Measurements from ENCODE around the gene HSPA9.

HSPA9 gene

GRCh38 chr5:138575194-138576015 is at the start of gene HSPA9:
Gene HSPA9 (minus strand): TSS chr5:138575401. CDS start chr5:138575318, 83 bp downstream.
- DNase-seq: peak; percentile 88

- DNase-seq: no peak
These were observed 47.9 kb upstream of the HSPA9 start for GRCh38 chr5:138623053-138623452.

- no peak for DNase-seq
These were observed 46.9 kb upstream of the HSPA9 start for GRCh38 chr5:138622051-138622450.

GRCh38 chr5:138620663-138621224 is 45.5 kb upstream of the HSPA9 start:
- no peak for DNase-seq

GRCh38 chr5:138616508-138616907 is 41.3 kb upstream of the HSPA9 start:
- no peak for DNase-seq

GRCh38 chr5:138615461-138615860 is 40.3 kb upstream of the HSPA9 start:
- no peak for DNase-seq

- no peak for DNase-seq
These were observed 36.5 kb upstream of the HSPA9 start for GRCh38 chr5:138611678-138612218.

- no peak for DNase-seq
These were observed 35.9 kb upstream of the HSPA9 start for GRCh38 chr5:138610918-138611677.

GRCh38 chr5:138610415-138610917 is 35.3 kb upstream of the HSPA9 start:
- no peak for DNase-seq

GRCh38 chr5:138606378-138607064 is 31.3 kb upstream of the HSPA9 start:
- DNase-seq: no peak

- no peak for DNase-seq
These were observed 30.2 kb upstream of the HSPA9 start for GRCh38 chr5:138605254-138605972.

GRCh38 chr5:138604176-138604785 is 29.1 kb upstream of the HSPA9 start:
- DNase-seq: no peak

GRCh38 chr5:138603249-138603920 is 28.2 kb upstream of the HSPA9 start:
- DNase-seq: no peak

GRCh38 chr5:138602371-138603000 is 27.3 kb upstream of the HSPA9 start:
- DNase-seq: no peak

GRCh38 chr5:138601444-138601843 is 26.2 kb upstream of the HSPA9 start:
- no peak for DNase-seq

- no peak for DNase-seq
These were observed 25.2 kb upstream of the HSPA9 start for GRCh38 chr5:138600446-138600845.

GRCh38 chr5:138597661-138598400 is 22.6 kb upstream of the HSPA9 start:
- DNase-seq: no peak

- DNase-seq: no peak
These were observed 21.1 kb upstream of the HSPA9 start for GRCh38 chr5:138596105-138596881.
